HUES64 (cell line): ENCODE data around the gene NOXA1.

Experiments used
- H3K27ac ChIP-seq: 2 replicates; pipeline ENCODE4 v1.7.0; 2013; ENCODE audit warnings: low read depth, low read length, inconsistent platforms
- H3K27me3 ChIP-seq: 2 replicates; pipeline ENCODE4 v1.6.1; 2013; ENCODE audit warnings: mild to moderate bottlenecking, low read length; ENCODE audit not compliant: insufficient read depth
- H3K36me3 ChIP-seq: 2 replicates; pipeline ENCODE4 v1.6.1; 2013; ENCODE audit warnings: mild to moderate bottlenecking, low read length; ENCODE audit not compliant: insufficient read depth
- H3K4me1 ChIP-seq: 2 replicates; pipeline ENCODE4 v1.6.1; 2013; ENCODE audit warnings: mild to moderate bottlenecking, low read length, moderate library complexity; ENCODE audit not compliant: insufficient read depth
- H3K4me3 ChIP-seq: 2 replicates; pipeline ENCODE4 v1.5.1; 2013; ENCODE audit warnings: mild to moderate bottlenecking, low read length, moderate library complexity
- H3K9ac ChIP-seq: 2 replicates; pipeline ENCODE4 v1.6.1; 2013; ENCODE audit warnings: mild to moderate bottlenecking, low read depth, low read length
- H3K9me3 ChIP-seq: 2 replicates; pipeline ENCODE4 v1.6.1; 2013; ENCODE audit warnings: low read depth, low read length; ENCODE audit not compliant: insufficient read depth
- WGBS: fragments of 150-250, 120-280 bp; methylation state at CpG from one replicate; pipeline ENCODE4 v1.1.7; 2013; ENCODE audit warnings: missing lambda C conversion rate; 5-methylcytosine and 5-hydroxymethylcytosine counted together

The NOXA1 gene

DNA sequence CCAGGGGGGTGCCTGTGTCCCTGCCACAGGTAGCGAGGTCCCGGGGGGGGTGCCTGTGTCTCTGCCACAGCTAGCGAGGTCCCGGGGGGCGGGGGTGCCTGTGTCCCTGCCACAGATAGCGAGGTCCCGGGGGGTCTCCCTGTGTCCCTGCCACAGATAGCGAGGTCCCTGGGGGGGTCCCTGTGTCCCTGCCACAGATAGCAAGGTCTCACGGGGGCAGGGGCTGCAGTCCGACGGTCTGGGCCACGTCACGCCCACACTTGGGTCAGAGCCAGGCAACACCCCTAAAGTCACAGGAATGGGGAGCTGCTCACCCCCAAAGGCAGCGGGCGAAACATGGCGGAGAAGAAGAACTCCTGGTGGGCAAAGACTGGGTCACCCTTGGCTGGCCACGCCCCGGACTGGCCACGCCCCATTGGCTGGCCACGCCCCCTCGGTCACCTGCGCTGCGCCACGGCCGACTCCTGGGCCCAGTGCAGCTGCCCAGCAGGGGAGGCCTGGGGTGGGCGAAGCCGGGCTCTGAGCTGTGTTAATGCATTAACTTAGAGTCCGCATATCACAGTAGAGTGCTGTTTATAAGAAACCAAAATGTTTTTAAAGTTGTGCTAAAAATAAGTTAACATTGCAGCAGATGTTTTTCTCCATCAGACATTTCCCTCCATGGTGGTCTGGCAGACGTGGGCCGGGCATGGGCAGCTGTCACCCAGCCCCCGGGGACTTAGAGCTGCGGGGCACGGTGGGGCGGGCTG lies 7.0 kb downstream of the NOXA1 start:
- H3K27ac ChIP-seq = no peak overlapping the region
- no peak overlapping the region for H3K9ac ChIP-seq
- H3K4me1 ChIP-seq = no peaks in the 10 kb centered on the region
- no peaks in the 10 kb centered on the region for H3K27me3 ChIP-seq
- no peaks in the 10 kb centered on the region for H3K9me3 ChIP-seq
- WGBS = 76% methylated on average over 34 of the region's 34 CpGs
- no peaks in the 10 kb centered on the region for H3K36me3 ChIP-seq
- no peak overlapping the region for H3K4me3 ChIP-seq

- Histone ChIP-seq H3K36me3 (no peaks in the 10 kb centered on the region), H3K27me3 (no peaks in the 10 kb centered on the region), H3K9ac (no peak overlapping the region), H3K4me3 (no peak overlapping the region), H3K9me3 (no peaks in the 10 kb centered on the region), H3K4me1 (no peaks in the 10 kb centered on the region), H3K27ac (no peak overlapping the region)
- 89% methylated on average over 27 of the region's 27 CpGs for WGBS
Observed at GRCh38 chr9:137430723-137431415, 7.7 kb downstream of the NOXA1 start.

GRCh38 chr9:137431416-137431931 lies 8.3 kb downstream of the NOXA1 start:
- H3K4me1 ChIP-seq = no peaks in the 10 kb centered on the region
- H3K9me3 ChIP-seq = no peaks in the 10 kb centered on the region
- 86% methylated on average over 21 of the region's 21 CpGs for WGBS
- no peaks in the 10 kb centered on the region for H3K36me3 ChIP-seq
- H3K9ac ChIP-seq = no peak overlapping the region
- H3K27ac ChIP-seq = no peak overlapping the region
- H3K27me3 ChIP-seq = no peaks in the 10 kb centered on the region
- no peak overlapping the region for H3K4me3 ChIP-seq

DNA sequence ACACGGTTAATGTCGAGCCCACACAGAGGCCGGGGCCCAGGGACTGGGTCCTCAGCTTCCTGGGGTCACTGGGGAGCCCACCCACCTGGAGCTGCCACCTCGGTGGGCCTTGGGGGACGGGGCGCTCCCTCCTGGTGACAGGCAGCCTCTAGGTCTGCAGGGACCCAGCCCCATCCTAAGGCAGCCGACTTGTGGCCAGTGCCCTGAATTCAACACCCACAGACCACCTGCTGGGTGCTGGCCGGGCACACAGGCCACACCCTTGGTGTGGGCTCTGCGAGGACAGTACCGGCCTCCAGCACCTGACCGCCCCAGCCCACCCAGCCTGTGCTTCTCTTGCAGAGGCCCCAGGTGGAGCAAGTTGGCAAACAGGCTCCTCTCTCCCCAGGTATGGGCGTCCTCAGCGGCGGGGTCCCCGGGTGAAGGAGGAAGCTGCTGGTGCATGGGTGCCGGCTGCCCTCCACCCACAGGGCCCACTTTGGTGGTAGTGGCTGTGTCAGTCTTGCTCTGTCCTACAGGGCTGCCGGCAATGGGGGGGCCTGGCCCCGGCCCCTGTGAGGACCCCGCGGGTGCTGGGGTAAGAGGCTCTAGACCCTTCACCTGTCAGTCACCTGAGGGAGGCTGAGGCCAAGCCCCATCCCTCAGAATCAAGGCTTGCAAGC lies 9.6 kb downstream of the NOXA1 start:
- no peaks in the 10 kb centered on the region for H3K4me1 ChIP-seq
- no peaks in the 10 kb centered on the region for H3K27me3 ChIP-seq
- H3K36me3 ChIP-seq = no peaks in the 10 kb centered on the region
- 90% methylated on average over 20 of the region's 20 CpGs for WGBS
- no peak overlapping the region for H3K4me3 ChIP-seq
- H3K27ac ChIP-seq = no peak overlapping the region
- no peaks in the 10 kb centered on the region for H3K9me3 ChIP-seq
- no peak overlapping the region for H3K9ac ChIP-seq

GRCh38 chr9:137433349-137433915 lies 10.2 kb downstream of the NOXA1 start:
- Histone ChIP-seq H3K36me3 (no peaks in the 10 kb centered on the region), H3K4me3 (no peak overlapping the region), H3K4me1 (no peaks in the 10 kb centered on the region), H3K9me3 (no peaks in the 10 kb centered on the region), H3K27ac (no peak overlapping the region), H3K9ac (no peak overlapping the region), H3K27me3 (no peaks in the 10 kb centered on the region)
- WGBS = 88% methylated on average over 19 of the region's 19 CpGs

DNA sequence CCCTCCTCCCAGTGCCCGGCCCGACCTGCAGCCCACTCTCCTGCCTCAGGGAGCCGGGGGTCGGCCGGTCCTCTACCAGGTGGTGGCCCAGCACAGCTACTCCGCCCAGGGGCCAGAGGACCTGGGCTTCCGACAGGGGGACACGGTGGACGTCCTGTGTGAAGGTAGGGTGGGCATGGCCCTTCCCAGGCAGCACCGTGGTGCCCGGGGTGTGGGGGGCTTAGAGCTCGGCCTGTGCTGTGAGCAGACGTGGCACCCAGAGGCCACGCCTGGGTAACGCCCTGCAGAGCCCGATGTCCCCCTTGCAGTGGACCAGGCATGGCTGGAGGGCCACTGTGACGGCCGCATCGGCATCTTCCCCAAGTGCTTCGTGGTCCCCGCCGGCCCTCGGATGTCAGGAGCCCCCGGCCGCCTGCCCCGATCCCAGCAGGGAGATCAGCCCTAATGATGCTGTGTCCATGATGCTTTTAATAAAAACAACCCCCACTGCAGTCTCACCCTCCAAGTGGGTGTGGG lies 10.8 kb downstream of the NOXA1 start:
- Histone ChIP-seq H3K4me1 (no peaks in the 10 kb centered on the region), H3K9me3 (no peaks in the 10 kb centered on the region), H3K4me3 (no peak overlapping the region), H3K27me3 (no peaks in the 10 kb centered on the region), H3K27ac (no peak overlapping the region), H3K36me3 (no peaks in the 10 kb centered on the region), H3K9ac (no peak overlapping the region)
- 93% methylated on average over 26 of the region's 26 CpGs for WGBS

- H3K36me3 ChIP-seq = no peaks in the 10 kb centered on the region
- no peaks in the 10 kb centered on the region for H3K9me3 ChIP-seq
- WGBS = 92% methylated on average over 43 of the region's 43 CpGs
- H3K27ac ChIP-seq = no peak overlapping the region
- no peaks in the 10 kb centered on the region for H3K4me1 ChIP-seq
- H3K4me3 ChIP-seq = no peak overlapping the region
- no peaks in the 10 kb centered on the region for H3K27me3 ChIP-seq
- H3K9ac ChIP-seq = no peak overlapping the region
Observed at GRCh38 chr9:137434498-137435380, 11.5 kb downstream of the NOXA1 start.

GRCh38 chr9:137435381-137435891 lies 12.2 kb downstream of the NOXA1 start:
- Histone ChIP-seq H3K9me3 (no peaks in the 10 kb centered on the region), H3K36me3 (no peaks in the 10 kb centered on the region), H3K4me1 (no peaks in the 10 kb centered on the region), H3K4me3 (no peak overlapping the region), H3K27me3 (no peaks in the 10 kb centered on the region), H3K9ac (no peak overlapping the region), H3K27ac (no peak overlapping the region)
- WGBS = 90% methylated on average over 20 of the region's 20 CpGs

DNA sequence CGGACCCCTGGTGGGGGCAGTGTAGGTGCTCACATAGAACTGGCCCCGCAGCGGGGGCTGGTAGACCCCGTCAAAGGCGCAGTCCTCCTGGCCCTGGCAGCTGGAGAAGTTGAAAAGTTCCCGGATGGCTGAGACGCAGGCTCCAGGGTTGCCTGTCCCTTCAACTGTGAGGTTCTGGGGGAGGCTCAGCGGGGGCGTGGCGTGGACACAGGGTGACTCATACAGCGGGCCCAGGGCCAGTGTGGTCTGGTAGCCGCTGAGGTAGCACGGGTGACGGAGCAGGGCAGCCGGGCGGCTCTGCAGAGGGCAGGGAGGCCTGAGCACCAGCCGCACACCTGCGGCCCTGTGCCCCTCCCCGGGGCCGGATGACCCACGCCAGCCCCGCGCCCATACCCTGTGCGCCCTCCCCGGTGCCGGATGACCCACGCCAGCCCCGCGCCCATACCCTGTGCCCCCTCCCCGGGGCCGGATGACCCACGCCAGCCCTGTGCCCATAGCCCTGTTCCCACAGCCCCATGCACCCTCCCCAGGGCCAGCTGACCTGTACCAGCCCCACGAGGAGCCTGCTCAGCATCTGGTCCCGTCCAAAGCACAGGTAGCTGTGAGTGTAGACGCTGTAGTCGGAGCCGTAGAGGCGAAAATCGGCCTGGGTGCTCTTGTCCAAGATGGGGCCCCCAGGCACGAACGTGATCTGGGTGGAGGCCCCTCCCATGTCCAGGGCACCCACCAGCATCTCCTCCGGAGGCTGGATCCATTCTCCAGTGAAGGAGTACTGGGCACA lies 13.0 kb downstream of the NOXA1 start:
- Histone ChIP-seq H3K9me3 (no peaks in the 10 kb centered on the region), H3K4me3 (no peak overlapping the region), H3K27ac (no peak overlapping the region), H3K36me3 (no peaks in the 10 kb centered on the region), H3K27me3 (no peaks in the 10 kb centered on the region), H3K9ac (no peak overlapping the region), H3K4me1 (no peaks in the 10 kb centered on the region)
- 92% methylated on average over 42 of the region's 42 CpGs for WGBS
